ENCODE measurements around the gene PCDHGB2. TPM values are rescaled to one million over a fixed set of nuclear protein-coding genes. Genes with fewer than 3 reads are reported as not detected.
"Not testable (repeated sequence)": the region's sequence is repeated elsewhere in the genome, so short reads cannot be mapped to it uniquely, and the experiment has no call there.

Gene PCDHGB2
- total RNA-seq, 1 donor from 2014 or later: 0.59 TPM

- Mint-ChIP-seq H3K4me3 (ENCODE audit: unreplicated experiment) (no peak overlapping the region), H3K27ac (ENCODE audit: unreplicated experiment) (no peak overlapping the region), H3K36me3 (ENCODE audit: unreplicated experiment) (peaks cover 6% of the 10 kb centered on the region), H3K4me1 (ENCODE audit: unreplicated experiment) (no peaks in the 10 kb centered on the region), H3K27me3 (ENCODE audit: unreplicated experiment) (no peaks in the 10 kb centered on the region), H3K9me3 (ENCODE audit: unreplicated experiment) (peaks cover 37% of the 10 kb centered on the region)
- no peak for DNase-seq (ENCODE audit: extremely low spot score, unreplicated experiment)
- no peak for TF ChIP-seq CTCF (IDR thresholded peaks at IDR 0.05)
These were observed 28.9 kb downstream of the PCDHGB2 start for GRCh38 chr5:141388661-141389060.

GRCh38 chr5:141389153-141390042, 29.6 kb downstream of the PCDHGB2 start:
- H3K36me3 Mint-ChIP-seq (ENCODE audit: unreplicated experiment): peaks cover 9% of the 10 kb centered on the region
- no peak overlapping the region for H3K4me3 Mint-ChIP-seq (ENCODE audit: unreplicated experiment)
- peaks cover 41% of the 10 kb centered on the region for H3K9me3 Mint-ChIP-seq (ENCODE audit: unreplicated experiment)
- H3K4me1 Mint-ChIP-seq (ENCODE audit: unreplicated experiment): no peaks in the 10 kb centered on the region
- H3K27me3 Mint-ChIP-seq (ENCODE audit: unreplicated experiment): no peaks in the 10 kb centered on the region
- H3K27ac Mint-ChIP-seq (ENCODE audit: unreplicated experiment): no peak overlapping the region
- no peak for TF ChIP-seq CTCF (IDR thresholded peaks at IDR 0.05)
- no peak for DNase-seq (ENCODE audit: extremely low spot score, unreplicated experiment)

GRCh38 chr5:141392429-141393198, 32.8 kb downstream of the PCDHGB2 start, which contains the start of gene PCDHGA8:
Gene PCDHGA8 (plus strand): TSS chr5:141392633. CDS start chr5:141392814, 181 bp downstream.
- Mint-ChIP-seq H3K27ac (ENCODE audit: unreplicated experiment) (no peak within 1 kb of the TSS), H3K4me1 (ENCODE audit: unreplicated experiment) (no peaks in the 10 kb centered on the region), H3K4me3 (ENCODE audit: unreplicated experiment) (no peak within 1 kb of the TSS), H3K36me3 (ENCODE audit: unreplicated experiment) (peaks cover 9% of the 10 kb centered on the region), H3K9me3 (ENCODE audit: unreplicated experiment) (peaks cover 30% of the 10 kb centered on the region), H3K27me3 (ENCODE audit: unreplicated experiment) (no peaks in the 10 kb centered on the region)
- no peak for DNase-seq (ENCODE audit: extremely low spot score, unreplicated experiment)
- no peak for TF ChIP-seq CTCF (IDR thresholded peaks at IDR 0.05)

GRCh38 chr5:141393267-141393666, 33.5 kb downstream of the PCDHGB2 start:
- Mint-ChIP-seq H3K36me3 (ENCODE audit: unreplicated experiment) (peaks cover 9% of the 10 kb centered on the region), H3K4me1 (ENCODE audit: unreplicated experiment) (no peaks in the 10 kb centered on the region), H3K9me3 (ENCODE audit: unreplicated experiment) (peaks cover 30% of the 10 kb centered on the region), H3K27ac (ENCODE audit: unreplicated experiment) (no peak overlapping the region), H3K27me3 (ENCODE audit: unreplicated experiment) (no peaks in the 10 kb centered on the region), H3K4me3 (ENCODE audit: unreplicated experiment) (no peak overlapping the region)
- TF ChIP-seq CTCF (IDR thresholded peaks at IDR 0.05): no peak
- no peak for DNase-seq (ENCODE audit: extremely low spot score, unreplicated experiment)

GRCh38 chr5:141394401-141395187, 34.8 kb downstream of the PCDHGB2 start:
- H3K9me3 Mint-ChIP-seq (ENCODE audit: unreplicated experiment): peaks cover 23% of the 10 kb centered on the region
- H3K27me3 Mint-ChIP-seq (ENCODE audit: unreplicated experiment); H3K4me3 Mint-ChIP-seq (ENCODE audit: unreplicated experiment); DNase-seq (ENCODE audit: extremely low spot score, unreplicated experiment); H3K27ac Mint-ChIP-seq (ENCODE audit: unreplicated experiment); H3K36me3 Mint-ChIP-seq (ENCODE audit: unreplicated experiment); H3K4me1 Mint-ChIP-seq (ENCODE audit: unreplicated experiment): not testable (repeated sequence)

- peaks cover 11% of the 10 kb centered on the region for H3K9me3 Mint-ChIP-seq (ENCODE audit: unreplicated experiment)
- not testable (repeated sequence) for H3K27me3 Mint-ChIP-seq (ENCODE audit: unreplicated experiment); DNase-seq (ENCODE audit: extremely low spot score, unreplicated experiment); H3K27ac Mint-ChIP-seq (ENCODE audit: unreplicated experiment); H3K4me3 Mint-ChIP-seq (ENCODE audit: unreplicated experiment); H3K4me1 Mint-ChIP-seq (ENCODE audit: unreplicated experiment); H3K36me3 Mint-ChIP-seq (ENCODE audit: unreplicated experiment)
These were observed 38.2 kb downstream of the PCDHGB2 start, which contains the start of gene PCDHGB5 for GRCh38 chr5:141397756-141398551. Gene PCDHGB5 (plus strand): TSS chr5:141397947. CDS start chr5:141398128, 181 bp downstream.
